SK-N-SH (cell line): ENCODE data around the gene VCP. TPM values are rescaled to one million over a fixed set of nuclear protein-coding genes. Genes with fewer than 3 reads are reported as not detected.

Experiments used
- CTCF ChIA-PET: fragments of 300-600, 350-600 bp; formaldehyde crosslinking; extraction: SDS; loops from one replicate; lab custom pipeline; 2021; lab: Yijun Ruan, JAX
- POLR2A ChIA-PET: fragments of 350-600 bp; sonication (Branson Sonifier 250); formaldehyde crosslinking; extraction: SDS; loops from one replicate; lab custom pipeline; 2020; ENCODE audit warnings: antibody characterized with exemption, inconsistent platforms; lab: Yijun Ruan, JAX
- DNase-seq: peaks from one replicate; pipeline ENCODE4 v3.0.0; 2012
- H2AFZ ChIP-seq: fragments of 200-600 bp; sonication (generic); 2 replicates; pipeline ENCODE4 v1.8.1; 2016; ENCODE audit warnings: antibody characterized with exemption, mild to moderate bottlenecking, low read depth
- H3F3A ChIP-seq: fragments of 200-600 bp; sonication (generic); replicated peaks from 2 replicates; pipeline ENCODE3; 2016; ENCODE audit warnings: antibody characterized with exemption, mild to moderate bottlenecking; ENCODE audit not compliant: insufficient read depth
- H3K27ac ChIP-seq, 2 experiments: fragments of 200-500 bp in 1 of 2; fragments of 200-600 bp in 1 of 2; sonication (Bioruptor generic) in 1 of 2; sonication (generic), shearing (Covaris generic) in 1 of 2; 2 replicates each; pipeline versions ENCODE4 v1.5.1 to v1.6.1; 2014 to 2016; ENCODE audit warnings: low read depth in 2 of 2, inconsistent platforms in 1 of 2, low read length in 1 of 2, mild to moderate bottlenecking in 1 of 2, mixed read lengths in 1 of 2
- H3K27me3 ChIP-seq: fragments of 200-600 bp; sonication (generic), shearing (Covaris generic); 2 replicates; pipeline ENCODE4 v1.6.1; 2016; ENCODE audit warnings: mixed run types; ENCODE audit not compliant: insufficient read depth
- H3K36me3 ChIP-seq, 2 experiments: fragments of 200-500 bp in 1 of 2; fragments of 200-600 bp in 1 of 2; sonication (Bioruptor generic) in 1 of 2; sonication (generic) in 1 of 2; replicated peaks in 1 of 2; 2 replicates each; pipeline versions ENCODE3 to v1.5.1; 2014 to 2016; ENCODE audit warnings: low read length in 1 of 2, mild to moderate bottlenecking in 1 of 2; ENCODE audit not compliant: insufficient read depth in 2 of 2, control insufficient read depth in 1 of 2
- H3K4me1 ChIP-seq, 2 experiments: fragments of 200-500 bp in 1 of 2; fragments of 200-600 bp in 1 of 2; sonication (Bioruptor generic) in 1 of 2; sonication (generic), shearing (Covaris generic) in 1 of 2; 2 replicates each; pipeline versions ENCODE4 v1.5.1 to v1.6.1; 2014 to 2016; ENCODE audit warnings: low read depth in 1 of 2, low read length in 1 of 2, mixed run types in 1 of 2; ENCODE audit not compliant: insufficient read depth in 2 of 2, control insufficient read depth in 1 of 2
- H3K4me2 ChIP-seq: fragments of 200-600 bp; sonication (generic), shearing (Covaris generic); 2 replicates; pipeline ENCODE4 v1.6.1; 2017; ENCODE audit warnings: mixed run types
- H3K4me3 ChIP-seq, 2 experiments: fragments of 200-500 bp in 1 of 2; fragments of 200-600 bp in 1 of 2; sonication (Bioruptor generic) in 1 of 2; sonication (generic), shearing (Covaris generic) in 1 of 2; 2 replicates each; pipeline versions ENCODE4 v1.5.1 to v1.8.1; 2014 to 2016; ENCODE audit warnings: low read depth in 2 of 2, inconsistent platforms in 1 of 2, low read length in 1 of 2, mild to moderate bottlenecking in 1 of 2, mixed read lengths in 1 of 2, moderate library complexity in 1 of 2
- H3K79me2 ChIP-seq: fragments of 200-600 bp; sonication (generic); 2 replicates; pipeline ENCODE4 v1.8.1; 2017; ENCODE audit warnings: mild to moderate bottlenecking; ENCODE audit not compliant: insufficient read depth
- H3K9ac ChIP-seq: fragments of 200-600 bp; sonication (generic); 2 replicates; pipeline ENCODE4 v1.6.1; 2017; ENCODE audit warnings: mixed run types
- H3K9me2 ChIP-seq: fragments of 200-600 bp; sonication (generic); 2 replicates; pipeline ENCODE4 v1.6.1; 2017; ENCODE audit warnings: mixed run types
- H3K9me3 ChIP-seq: fragments of 200-600 bp; sonication (generic); 2 replicates; pipeline ENCODE4 v1.6.1; 2017; ENCODE audit warnings: mixed run types, mild to moderate bottlenecking, moderate library complexity
- H4K20me1 ChIP-seq: fragments of 200-600 bp; sonication (generic); 2 replicates; pipeline ENCODE4 v1.6.1; 2017; ENCODE audit warnings: mild to moderate bottlenecking, mixed run types; ENCODE audit not compliant: insufficient read depth
- CTCF ChIP-seq: fragments of 200-600 bp; sonication (generic); IDR thresholded peaks from 2 replicates; pipeline ENCODE4 v1.6.1; 2017; ENCODE audit warnings: antibody characterized with exemption, mild to moderate bottlenecking, moderate library complexity
- ELF1 ChIP-seq: IDR thresholded peaks from 2 replicates; pipeline ENCODE4 v1.4.0; 2012
- EZH2phosphoT487 ChIP-seq: fragments of 200-600 bp; sonication (generic); IDR thresholded peaks from 2 replicates; pipeline ENCODE4 v1.6.1; 2017; ENCODE audit warnings: low read depth, mixed run types, mild to moderate bottlenecking, antibody characterized with exemption, moderate library complexity, borderline replicate concordance
- FOXJ3 ChIP-seq: sonication (generic); formaldehyde crosslinking; IDR thresholded peaks from 2 replicates; pipeline ENCODE4 v1.5.1; 2020; ENCODE audit warnings: mild to moderate bottlenecking, missing genetic modification reagents
- GABPA ChIP-seq: IDR thresholded peaks from 2 replicates; pipeline ENCODE4 v1.4.0; 2012; ENCODE audit warnings: low read depth, mild to moderate bottlenecking
- IRF3 ChIP-seq: fragments of 150-350 bp; IDR thresholded peaks from 2 replicates; pipeline ENCODE4 v1.6.1; 2016; ENCODE audit warnings: mild to moderate bottlenecking, low read depth, low read length
- MAX ChIP-seq: IDR thresholded peaks from 2 replicates; pipeline ENCODE4 v1.4.0; 2012; ENCODE audit warnings: low read depth
- MXI1 ChIP-seq: IDR thresholded peaks from 2 replicates; pipeline ENCODE4 v1.6.1; 2012; ENCODE audit warnings: mild to moderate bottlenecking, low read depth, low read length, improper control_type of control experiment
- RAD21 ChIP-seq: IDR thresholded peaks from 2 replicates; pipeline ENCODE4 v1.6.1; 2012; ENCODE audit warnings: mild to moderate bottlenecking, low read length
- RCOR1 ChIP-seq: fragments of 150-350 bp; IDR thresholded peaks from 2 replicates; pipeline ENCODE4 v1.6.1; 2017; ENCODE audit warnings: antibody characterized with exemption, low read length
- REST ChIP-seq: IDR thresholded peaks from 2 replicates; pipeline ENCODE4 v1.6.1; 2012; ENCODE audit warnings: mild to moderate bottlenecking, low read depth, low read length, moderate library complexity
- RXRA ChIP-seq: IDR thresholded peaks from 2 replicates; pipeline ENCODE4 v1.4.0; 2012; ENCODE audit warnings: low read depth, mild to moderate bottlenecking, borderline replicate concordance
- SMC3 ChIP-seq: IDR thresholded peaks from 2 replicates; pipeline ENCODE4 v1.6.1; 2012; ENCODE audit warnings: low read depth, low read length, improper control_type of control experiment
- TEAD4 ChIP-seq: IDR thresholded peaks from 2 replicates; pipeline ENCODE4 v1.4.0; 2012; ENCODE audit warnings: mild to moderate bottlenecking, borderline replicate concordance; ENCODE audit not compliant: insufficient read depth
- USF2 ChIP-seq: fragments of 150-350 bp; IDR thresholded peaks from 2 replicates; pipeline ENCODE4 v1.6.1; 2017; ENCODE audit warnings: antibody characterized with exemption, low read length, low read depth, borderline replicate concordance
- ZBTB33 ChIP-seq: IDR thresholded peaks from 2 replicates; pipeline ENCODE4 v1.4.0; 2012; ENCODE audit warnings: low read depth, borderline replicate concordance
- WGBS: methylation state at CpG from one replicate; pipeline ENCODE4 v1.1.6; 2017; ENCODE audit warnings: low lambda C conversion rate; 5-methylcytosine and 5-hydroxymethylcytosine counted together
- polyA plus RNA-seq, 3 experiments: library from polyadenylated mRNA; depleted of rRNA; stranded (reverse); fragments of >200 nt; gene quantifications; 2 replicates each; pipeline ENCODE4 v1.2.3, GENCODE V29; 2012

VCP gene
- polyA plus RNA-seq, 1 of the 3 experiments (the other 2 are of a cell fraction): 238 TPM

- CTCF ChIA-PET: no interaction called here
- TF ChIP-seq RXRA (no peak), TEAD4 (no peak), ZBTB33 (no peak), EZH2phosphoT487 (no peak), RCOR1 (no peak), GABPA (no peak), FOXJ3 (CRISPR knock-in tag) (no peak), REST (no peak), SMC3 (no peak), IRF3 (no peak), ELF1 (no peak), RAD21 (no peak)
- TF ChIP-seq, all 33 proteins: peak for 0
- POLR2A ChIA-PET: no interaction called here
These were observed 2.9 kb upstream of the VCP start for GRCh38 chr9:35075358-35075757.

GRCh38 chr9:35074791-35075190 lies 2.4 kb upstream of the VCP start:
- peaks cover 50% of the 10 kb centered on the region for H3K79me2 ChIP-seq
- peaks cover 17 to 37% of the 10 kb centered on the region in 2 experiments for H3K36me3 ChIP-seq
- ChIA-PET CTCF (no interaction called here), POLR2A (no interaction called here)
- H2AFZ ChIP-seq: no peak overlapping the region
- DNase-seq: no peak
- no peak overlapping the region for H3K4me3 ChIP-seq
- peaks cover 24% of the 10 kb centered on the region for H3F3A ChIP-seq
- H3K4me2 ChIP-seq: no peak overlapping the region
- peaks cover 24 to 30% of the 10 kb centered on the region in 2 experiments for H3K4me1 ChIP-seq
- H4K20me1 ChIP-seq: peaks cover 26% of the 10 kb centered on the region
- H3K9me2 ChIP-seq: no peaks in the 10 kb centered on the region
- no peaks in the 10 kb centered on the region for H3K27me3 ChIP-seq
- no peaks in the 10 kb centered on the region for H3K9me3 ChIP-seq
- H3K9ac ChIP-seq: no peak overlapping the region
- H3K27ac ChIP-seq: no peak overlapping the region
- 97% methylated on average over 8 of the region's 8 CpGs for WGBS
- no peak for TF ChIP-seq MXI1
- TF ChIP-seq MAX: no peak
- TF ChIP-seq IRF3: no peak
- TF ChIP-seq CTCF: no peak
- no peak for TF ChIP-seq RCOR1
- TF ChIP-seq ELF1: no peak
- no peak for TF ChIP-seq USF2

More at GRCh38 chr9:35075358-35075757, 2.9 kb upstream of the VCP start:
- WGBS: 98% methylated on average over 4 of the region's 4 CpGs
- Histone ChIP-seq H3K4me1 (peaks cover 19 to 24% of the 10 kb centered on the region in 2 experiments), H3K36me3 (peaks cover 12 to 37% of the 10 kb centered on the region in 2 experiments), H3K27me3 (no peaks in the 10 kb centered on the region), H3K4me3 (no peak overlapping the region), H3F3A (peaks cover 28% of the 10 kb centered on the region), H3K9ac (no peak overlapping the region), H3K9me2 (no peaks in the 10 kb centered on the region), H3K79me2 (peaks cover 45% of the 10 kb centered on the region), H2AFZ (no peak overlapping the region), H3K9me3 (no peaks in the 10 kb centered on the region), H3K27ac (no peak overlapping the region), H3K4me2 (no peak overlapping the region), H4K20me1 (peaks cover 20% of the 10 kb centered on the region)
- DNase-seq: no peak
